HFFc6 (cell line): ENCODE data around the gene PRKCH. TPM values are rescaled to one million over a fixed set of nuclear protein-coding genes. Genes with fewer than 3 reads are reported as not detected.

Experiments used
- DNase-seq: peaks from one replicate; pipeline ENCODE4 v3.0.0-alpha.2; 2018
- H3K27ac Mint-ChIP-seq: 2 replicates; pipeline ENCODE4 v1.8.0; 2020; ENCODE audit warnings: mild to moderate bottlenecking, mixed read lengths
- H3K27me3 Mint-ChIP-seq: 2 replicates; pipeline ENCODE4 v1.8.0; 2021; ENCODE audit warnings: mild to moderate bottlenecking, moderate library complexity, mixed read lengths; ENCODE audit not compliant: insufficient read depth
- H3K36me3 Mint-ChIP-seq: 2 replicates; pipeline ENCODE4 v1.8.0; 2021; ENCODE audit warnings: low read depth, mixed read lengths
- H3K4me1 Mint-ChIP-seq: 2 replicates; pipeline ENCODE4 v1.8.0; 2020; ENCODE audit warnings: low read depth, mixed read lengths
- H3K4me3 Mint-ChIP-seq: 2 replicates; pipeline ENCODE4 v1.8.0; 2020; ENCODE audit warnings: mild to moderate bottlenecking, moderate library complexity, mixed read lengths
- H3K9me3 Mint-ChIP-seq: 2 replicates; pipeline ENCODE4 v1.8.0; 2020; ENCODE audit warnings: mild to moderate bottlenecking, mixed read lengths
- CTCF ChIP-seq: fragments of 200-600 bp; sonication (generic); IDR thresholded peaks from 2 replicates; pipeline ENCODE4 v1.5.0; 2021; ENCODE audit warnings: antibody characterized with exemption, mild to moderate bottlenecking
- total RNA-seq, 6 experiments: library from RNA; stranded (reverse); fragmentation: NEBNext Ultra II Directional; extraction: Animal tissue kit (Norgen Biotek cat#: 25700); gene quantifications; 2 replicates in 1 of 6; 3 replicates in 5 of 6; pipeline ENCODE4 v1.2.3, GENCODE V29; 2021

PRKCH gene
- total RNA-seq, 6 experiments from 2014 or later = 0.17 to 1.2 (median 0.35) TPM

- TF ChIP-seq CTCF = peak; percentile 84
- no peak overlapping the region; the same call in 1 of the 2 replicates for H3K4me3 Mint-ChIP-seq
- peaks cover 4% of the 10 kb centered on the region; the same call in 1 of the 2 replicates for H3K4me1 Mint-ChIP-seq
- H3K27ac Mint-ChIP-seq = no peak overlapping the region
- H3K27me3 Mint-ChIP-seq = peaks cover 11% of the 10 kb centered on the region
- H3K9me3 Mint-ChIP-seq = no peaks in the 10 kb centered on the region
- peak; percentile 41 for DNase-seq
- H3K36me3 Mint-ChIP-seq = no peaks in the 10 kb centered on the region
Measured at GRCh38 chr14:61296719-61297502, 24.5 kb upstream of the PRKCH start.

GRCh38 chr14:61297581-61297980, 23.8 kb upstream of the PRKCH start:
- no peak overlapping the region for H3K4me3 Mint-ChIP-seq
- peaks cover 11% of the 10 kb centered on the region for H3K27me3 Mint-ChIP-seq
- H3K36me3 Mint-ChIP-seq = no peaks in the 10 kb centered on the region
- H3K9me3 Mint-ChIP-seq = no peaks in the 10 kb centered on the region
- DNase-seq = no peak
- no peak for TF ChIP-seq CTCF
- no peak overlapping the region for H3K27ac Mint-ChIP-seq
- H3K4me1 Mint-ChIP-seq = peaks cover 4% of the 10 kb centered on the region; the same call in 1 of the 2 replicates

- no peaks in the 10 kb centered on the region for H3K36me3 Mint-ChIP-seq
Measured at GRCh38 chr14:61298824-61299223, 22.6 kb upstream of the PRKCH start.

GRCh38 chr14:61300209-61300608, 21.2 kb upstream of the PRKCH start:
- Mint-ChIP-seq H3K36me3 (no peaks in the 10 kb centered on the region), H3K4me1 (peaks cover 4% of the 10 kb centered on the region; the same call in 1 of the 2 replicates), H3K27me3 (peaks cover 10% of the 10 kb centered on the region), H3K27ac (no peak overlapping the region), H3K4me3 (no peak overlapping the region), H3K9me3 (no peaks in the 10 kb centered on the region)
- TF ChIP-seq CTCF = no peak
- DNase-seq = no peak

More at GRCh38 chr14:61298824-61299223, 22.6 kb upstream of the PRKCH start:
- peaks cover 4% of the 10 kb centered on the region; the same call in 1 of the 2 replicates for H3K4me1 Mint-ChIP-seq
- H3K4me3 Mint-ChIP-seq = no peak overlapping the region
- no peak for DNase-seq
- peaks cover 11% of the 10 kb centered on the region for H3K27me3 Mint-ChIP-seq
- no peaks in the 10 kb centered on the region for H3K9me3 Mint-ChIP-seq
- no peak overlapping the region for H3K27ac Mint-ChIP-seq
- no peak for TF ChIP-seq CTCF

GRCh38 chr14:61300754-61301153, 20.6 kb upstream of the PRKCH start:
- Mint-ChIP-seq H3K4me3 (no peak overlapping the region), H3K36me3 (no peaks in the 10 kb centered on the region), H3K27me3 (peaks cover 8% of the 10 kb centered on the region), H3K4me1 (peaks cover 4% of the 10 kb centered on the region; the same call in 1 of the 2 replicates), H3K9me3 (no peaks in the 10 kb centered on the region), H3K27ac (no peak overlapping the region)
- DNase-seq = no peak
- TF ChIP-seq CTCF = no peak
